Astrocyte (in vitro differentiated cells and primary cell): ENCODE measurements around the gene DLX2.

ENCODE experiments used
- CTCF ChIP-seq: IDR thresholded peaks from 2 replicates; pipeline ENCODE4 v1.5.1; 2011; ENCODE audit warnings: low read depth, mild to moderate bottlenecking, inconsistent platforms, low read length, moderate library complexity; ENCODE audit not compliant: insufficient read depth
- EZH2 ChIP-seq: IDR thresholded peaks from 2 replicates; pipeline ENCODE4 v1.6.1; 2012; ENCODE audit warnings: mild to moderate bottlenecking, low read length, inconsistent platforms; ENCODE audit not compliant: insufficient read depth

- TF ChIP-seq CTCF (no peak), EZH2 (no peak)
These were observed 6.6 kb downstream of the DLX2 start for GRCh38 chr2:172095905-172096625.
